GM19468 (cell line): Measurements from ENCODE around the gene CACNA1D.
"Not testable (repeated sequence)": the region's sequence is repeated elsewhere in the genome, so short reads cannot be mapped to it uniquely, and the experiment has no call there.

Source experiments
- ATAC-seq: cut with Tn5 transposase; IDR thresholded peaks from one replicate; pipeline ENCODE4 v1.9.1; 2021; ENCODE audit warnings: mild to moderate bottlenecking, moderate library complexity, moderate number of reproducible peaks; ENCODE audit not compliant: unreplicated experiment; ENCODE audit errors: extremely low read depth

Gene CACNA1D

DNA sequence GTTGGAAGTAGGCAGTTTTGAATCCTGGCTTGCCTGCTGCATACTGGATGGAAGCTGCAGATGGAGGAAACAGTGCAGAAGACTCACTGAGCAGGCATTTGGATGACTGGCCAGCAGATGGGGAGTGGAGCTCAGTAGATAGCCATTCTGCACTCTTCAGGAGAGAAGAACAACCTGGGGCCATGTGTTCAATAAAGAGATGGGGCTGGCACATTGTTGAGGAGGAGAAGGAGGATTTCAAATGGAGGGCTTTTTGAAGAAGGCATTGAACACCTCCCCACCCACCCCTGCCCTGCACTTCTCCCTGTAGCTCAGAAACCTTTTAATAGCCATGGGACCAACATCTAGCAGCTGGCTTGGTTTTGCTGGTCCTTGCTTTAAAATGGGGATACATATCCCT lies 109.8 kb downstream of the CACNA1D start:
- ATAC-seq = no peak

DNA sequence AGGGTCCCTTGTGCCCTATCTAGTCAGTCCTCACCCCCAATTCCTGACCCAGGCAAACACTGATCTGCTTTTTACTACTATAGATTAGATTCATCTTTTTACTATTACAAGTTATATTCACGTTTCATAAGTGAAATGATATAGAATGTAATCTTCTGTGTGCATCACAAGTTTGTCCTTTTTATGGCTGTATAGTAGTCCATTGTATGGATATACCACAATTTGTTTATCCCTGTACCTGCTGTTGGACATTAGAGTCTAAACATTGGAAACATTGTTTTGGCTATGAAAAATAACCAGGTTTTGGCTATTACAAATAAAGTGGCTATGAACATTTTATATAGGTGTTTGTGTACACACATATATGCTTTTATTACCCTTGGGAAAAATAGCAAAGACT lies 112.4 kb downstream of the CACNA1D start:
- no peak for ATAC-seq

DNA sequence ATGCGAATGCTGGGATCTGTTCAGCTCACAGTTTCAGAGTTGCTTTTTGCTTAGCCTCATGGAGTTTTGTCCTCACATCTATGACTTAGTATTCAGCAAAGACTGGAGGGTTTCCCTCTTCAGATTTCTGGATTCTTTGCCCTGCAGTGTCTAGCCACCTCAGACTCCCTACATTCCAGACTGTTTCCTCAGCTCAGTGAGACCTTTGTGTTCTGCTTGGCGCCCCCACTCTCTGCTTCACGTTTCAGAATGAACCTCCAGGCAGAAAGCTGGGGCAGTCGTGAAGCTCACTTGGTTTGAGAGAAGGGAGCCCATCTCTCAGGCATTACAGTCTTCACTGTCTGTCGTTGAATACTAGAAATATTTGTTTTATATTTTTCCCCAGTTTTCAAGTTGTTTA lies 118.1 kb downstream of the CACNA1D start:
- no peak for ATAC-seq

DNA sequence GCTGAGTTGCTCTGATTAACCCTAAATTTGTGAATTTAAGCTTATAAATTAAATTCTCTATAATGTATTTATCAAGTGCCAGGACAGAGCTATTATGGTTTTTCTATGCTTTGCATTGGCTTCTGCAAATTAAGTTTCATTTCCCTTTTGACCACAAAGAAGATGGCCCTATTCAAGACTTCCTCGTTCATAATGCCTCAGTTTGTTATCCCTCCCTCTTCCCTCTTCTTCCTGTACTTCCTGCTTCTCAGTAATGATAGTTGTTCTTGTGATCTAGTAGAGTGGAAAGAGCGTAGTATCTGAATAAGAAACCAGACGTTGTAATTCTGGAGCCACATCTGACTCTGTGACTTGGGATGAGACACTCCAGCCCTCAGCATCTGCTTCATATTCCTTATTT lies 118.7 kb downstream of the CACNA1D start:
- no peak for ATAC-seq

DNA sequence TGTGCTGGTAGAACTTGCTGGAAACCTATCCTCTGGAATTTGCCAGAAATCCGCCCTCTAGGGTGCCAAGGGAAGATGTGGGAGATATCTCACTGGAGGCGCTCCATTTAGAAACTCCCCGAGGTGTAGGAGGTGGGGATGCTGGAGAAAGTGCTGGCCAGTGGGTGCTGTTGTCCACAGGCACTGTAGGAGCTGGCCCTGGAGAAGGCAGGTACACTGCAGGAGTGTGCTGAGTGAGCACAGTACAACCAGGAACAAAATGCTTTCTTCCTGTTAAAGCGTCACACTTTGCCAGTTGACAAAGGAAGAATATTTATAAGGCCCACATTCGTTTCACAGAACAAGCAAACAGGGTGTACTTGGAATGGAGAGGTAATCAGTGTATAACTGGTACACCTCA lies 119.9 kb downstream of the CACNA1D start:
- no peak for ATAC-seq

DNA sequence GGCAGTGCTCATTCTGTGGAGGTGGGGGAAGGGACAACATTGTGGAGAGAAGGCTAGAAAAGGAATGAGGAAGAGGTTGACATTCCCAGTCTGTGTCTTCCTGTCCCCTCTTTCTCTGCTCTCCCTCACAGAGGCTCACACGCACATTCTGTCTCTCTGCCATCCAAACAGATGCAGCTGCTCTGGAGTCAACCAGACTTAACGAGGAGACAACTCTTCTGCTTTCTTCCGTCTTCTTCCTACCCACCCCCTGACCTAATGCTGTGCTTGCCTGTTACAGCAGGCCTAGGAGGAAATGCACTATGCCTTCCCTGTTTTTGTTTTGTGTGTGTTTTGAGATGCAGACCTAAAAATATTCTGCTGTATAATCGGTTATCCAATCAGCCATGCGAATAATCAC lies 121.9 kb downstream of the CACNA1D start:
- ATAC-seq = no peak

DNA sequence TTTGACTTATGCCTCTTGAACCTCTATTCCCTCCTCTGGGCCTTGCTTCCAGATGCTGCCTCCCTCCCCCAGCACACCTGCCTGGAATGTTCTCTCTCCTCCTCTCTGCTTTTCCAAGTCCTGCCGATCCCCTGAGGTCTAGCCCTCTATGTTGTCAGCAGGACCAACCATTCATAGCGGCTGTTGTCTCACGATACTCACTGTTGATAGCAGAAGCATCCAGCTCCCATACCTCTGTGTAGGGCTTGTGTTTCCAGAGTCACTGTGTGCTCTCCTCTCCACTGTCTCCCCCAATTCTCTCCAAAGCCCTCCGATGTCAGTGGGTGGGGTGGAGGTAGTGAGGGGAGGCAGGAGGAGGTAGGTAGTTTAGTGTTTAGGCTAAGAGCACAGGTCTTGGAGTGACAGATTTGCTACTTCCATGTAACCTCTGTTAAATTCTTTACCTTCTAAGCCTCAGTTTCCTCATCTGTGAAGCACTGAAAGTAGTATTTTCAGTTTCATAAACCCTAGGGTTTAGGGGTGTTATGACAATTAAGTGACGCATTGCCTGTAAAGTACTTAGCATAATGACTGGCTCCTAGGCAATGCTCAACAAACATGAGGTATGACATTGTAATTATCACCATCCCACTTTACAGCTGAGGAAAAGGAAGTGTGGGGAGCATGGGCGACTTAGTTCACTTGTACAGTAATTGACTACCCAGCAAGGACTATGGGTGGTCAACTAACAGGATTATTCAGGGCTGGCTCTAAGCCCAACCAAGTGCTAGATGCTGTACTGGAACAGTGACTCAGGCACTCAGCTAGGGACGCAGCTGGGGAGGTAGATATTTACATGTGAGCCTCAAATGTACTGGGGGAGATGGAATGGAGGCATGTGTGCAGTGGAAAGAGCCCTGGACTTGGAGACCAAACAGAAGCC lies 122.8 kb downstream of the CACNA1D start:
- ATAC-seq = no peak

DNA sequence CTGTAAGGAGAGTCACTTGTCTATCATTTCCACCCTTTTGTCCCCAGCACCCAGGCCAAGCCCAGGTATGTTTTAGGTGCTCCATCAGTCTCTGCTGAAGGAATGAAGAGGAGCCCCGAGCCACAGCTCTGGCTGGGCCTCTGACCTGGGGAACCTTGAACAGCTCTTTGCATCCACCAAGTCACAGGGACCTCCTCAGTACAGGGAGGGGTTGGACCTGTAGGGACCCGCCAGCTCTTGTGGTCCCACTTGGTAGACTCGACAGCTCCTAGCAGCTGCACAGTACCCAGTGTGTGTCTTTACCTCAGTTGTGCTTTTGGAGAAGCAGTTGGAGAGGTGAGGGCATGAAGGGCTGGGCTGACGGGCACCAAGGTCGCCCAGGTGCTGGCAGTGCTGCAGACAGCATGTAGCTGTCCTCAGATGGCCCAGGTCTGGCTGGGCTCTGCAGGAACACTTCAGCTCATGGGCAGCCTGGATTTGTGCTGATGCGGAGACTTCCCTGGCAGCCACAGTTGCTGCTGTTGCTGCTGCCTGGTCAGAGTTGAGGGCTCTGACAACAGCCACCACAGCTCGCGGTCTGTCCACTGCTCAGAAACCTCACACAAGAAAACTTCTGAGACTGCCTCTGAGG lies 123.6 kb downstream of the CACNA1D start:
- no peak for ATAC-seq

DNA sequence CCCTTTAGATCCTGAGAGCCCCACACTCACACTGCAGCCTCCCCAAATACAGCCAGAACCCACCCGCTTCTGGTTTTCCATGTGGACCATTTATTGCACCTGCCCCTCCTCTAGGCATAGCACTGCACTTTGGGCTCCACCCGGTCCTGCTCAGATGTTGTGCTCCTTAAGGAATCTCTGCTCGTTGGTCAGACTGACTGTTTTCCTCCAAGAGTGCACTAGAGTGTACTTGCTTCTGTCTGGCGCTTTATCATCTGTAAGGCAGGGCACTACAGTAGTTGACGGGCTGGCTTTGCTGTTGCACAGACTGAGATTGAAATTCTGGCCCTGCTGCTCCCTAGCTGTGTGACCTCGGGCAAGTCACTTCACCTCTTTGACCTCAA lies 124.1 kb downstream of the CACNA1D start:
- ATAC-seq = no peak

DNA sequence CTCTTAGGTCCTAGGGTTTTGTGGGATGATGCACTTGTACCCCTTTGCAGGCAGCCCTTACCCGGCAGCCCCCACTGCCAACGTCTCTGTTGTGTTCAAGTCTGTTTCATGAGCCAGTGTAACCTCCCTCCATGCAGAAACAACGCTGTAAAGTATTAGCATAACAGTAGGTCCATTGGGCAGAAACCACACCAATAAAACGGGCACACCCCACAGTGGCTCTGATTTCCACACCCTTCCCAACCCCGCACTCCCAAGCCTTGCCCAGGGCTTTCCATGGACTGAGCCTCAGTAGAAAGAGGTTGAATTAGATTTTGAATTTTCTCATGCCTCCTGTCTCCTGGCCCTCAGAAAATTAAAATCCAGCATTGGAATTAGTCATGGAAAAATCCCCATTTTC lies 124.5 kb downstream of the CACNA1D start:
- no peak for ATAC-seq

DNA sequence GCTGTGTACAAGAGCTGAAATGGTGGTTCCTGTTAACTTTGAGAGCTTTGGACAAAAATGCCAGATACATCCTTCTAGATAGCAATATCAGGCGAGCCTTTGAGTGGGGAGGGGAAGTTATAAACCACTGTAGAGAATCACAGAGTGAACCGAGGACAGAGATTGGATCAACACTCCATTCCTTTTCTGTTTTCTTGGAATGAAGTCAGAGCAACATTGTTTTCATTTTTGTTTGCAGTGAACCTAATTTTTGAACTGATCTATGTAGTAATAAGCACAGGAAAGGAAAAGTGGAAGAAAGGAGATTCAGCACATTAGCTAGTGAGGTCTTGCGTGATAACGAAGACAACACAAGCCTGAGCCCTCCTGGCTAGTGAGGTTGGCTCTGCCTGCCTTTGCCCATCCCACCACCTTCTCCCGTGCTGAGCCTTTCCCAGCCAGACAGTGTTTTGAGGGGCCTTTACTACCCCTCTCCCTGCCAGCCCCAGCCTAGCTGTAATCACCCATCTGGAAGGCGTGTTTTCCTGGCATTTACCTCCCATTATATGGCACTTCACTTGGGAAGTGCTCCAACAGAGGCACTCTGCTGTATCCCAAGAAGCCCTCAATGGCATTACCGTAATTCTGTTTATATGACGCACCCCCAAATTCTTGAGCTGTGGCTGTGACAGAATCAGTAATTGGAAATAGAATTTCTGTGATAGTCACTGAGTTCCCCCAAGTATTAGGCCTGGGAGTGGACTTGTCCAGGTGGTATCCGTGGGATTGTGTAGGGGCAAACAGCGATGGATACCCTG lies 129.8 kb downstream of the CACNA1D start:
- ATAC-seq = no peak

DNA sequence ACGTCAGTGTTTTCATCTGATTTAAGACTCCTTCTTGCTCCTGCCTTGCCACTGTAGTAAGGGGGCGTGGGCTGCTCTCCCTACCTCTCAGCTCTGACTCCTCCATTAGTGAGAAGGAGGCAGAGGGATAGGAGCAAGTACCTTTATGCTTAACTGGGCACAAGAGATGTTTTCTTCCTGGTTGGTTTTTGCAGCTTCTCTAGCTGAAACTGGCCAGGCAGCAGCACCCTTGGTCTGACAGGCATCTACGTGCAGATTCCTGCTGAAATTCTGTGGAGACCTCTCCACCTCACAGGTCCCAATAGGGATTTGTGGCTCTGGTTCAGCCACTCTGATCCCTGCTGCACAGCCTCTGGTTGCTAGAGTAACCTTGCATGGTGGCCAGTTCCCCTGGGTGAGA lies 132.5 kb downstream of the CACNA1D start:
- ATAC-seq = no peak

DNA sequence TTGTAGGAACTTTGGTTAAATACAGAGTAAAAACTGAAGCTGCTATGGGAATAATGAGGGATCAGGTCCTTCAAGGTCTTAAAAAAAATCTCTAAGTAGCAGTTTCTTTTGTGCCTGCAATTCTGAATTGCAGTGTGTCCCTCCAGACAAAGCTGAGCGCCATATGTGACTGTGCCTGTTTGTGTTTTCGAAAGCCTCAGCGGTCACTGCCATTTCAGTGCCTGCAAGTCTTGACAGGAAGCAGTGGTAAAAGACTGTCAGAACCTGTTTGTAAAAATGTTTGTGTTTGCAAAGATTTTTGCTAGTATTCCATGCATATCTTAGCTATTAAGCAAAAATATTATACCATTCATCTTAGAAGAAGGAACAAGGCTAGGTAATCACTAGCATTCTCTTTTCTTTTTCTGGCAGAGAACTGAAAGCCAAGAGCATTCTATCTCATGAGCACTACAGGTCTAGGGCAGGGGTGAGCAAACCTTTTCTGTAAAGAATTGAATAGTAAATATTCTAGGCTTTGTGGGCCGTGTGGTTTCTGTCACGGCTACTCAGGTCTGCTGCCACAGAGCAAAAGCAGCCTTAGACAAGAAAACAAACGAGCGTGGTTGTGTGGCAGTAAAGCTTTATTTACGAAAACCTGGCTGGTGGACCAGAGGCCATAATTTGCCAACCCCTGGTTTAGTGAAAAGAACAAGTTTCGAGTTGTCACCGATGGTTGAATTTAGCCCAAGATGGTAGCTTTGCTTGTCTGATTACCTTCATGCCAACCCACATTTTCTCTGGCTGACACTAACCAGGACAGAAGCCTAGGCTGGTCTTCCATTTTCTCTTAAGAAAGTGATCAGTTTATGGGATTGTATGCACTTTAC lies 134.4 kb downstream of the CACNA1D start:
- ATAC-seq = no peak

DNA sequence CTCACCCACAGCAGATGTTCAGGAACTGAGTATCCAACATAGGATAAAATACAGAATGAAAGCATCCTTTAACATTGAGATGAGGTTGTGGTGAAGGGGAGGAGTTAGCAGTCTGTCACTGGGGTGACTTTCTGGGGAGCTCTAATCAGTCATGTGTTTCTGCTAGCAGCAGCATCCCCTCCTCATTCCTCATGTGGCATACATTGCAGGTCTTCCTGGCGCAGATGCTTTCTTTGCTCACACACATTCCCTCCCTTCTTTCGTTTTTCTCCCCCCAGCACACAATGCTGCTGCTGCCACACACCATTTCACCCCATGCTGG lies 135.0 kb downstream of the CACNA1D start:
- no peak for ATAC-seq

DNA sequence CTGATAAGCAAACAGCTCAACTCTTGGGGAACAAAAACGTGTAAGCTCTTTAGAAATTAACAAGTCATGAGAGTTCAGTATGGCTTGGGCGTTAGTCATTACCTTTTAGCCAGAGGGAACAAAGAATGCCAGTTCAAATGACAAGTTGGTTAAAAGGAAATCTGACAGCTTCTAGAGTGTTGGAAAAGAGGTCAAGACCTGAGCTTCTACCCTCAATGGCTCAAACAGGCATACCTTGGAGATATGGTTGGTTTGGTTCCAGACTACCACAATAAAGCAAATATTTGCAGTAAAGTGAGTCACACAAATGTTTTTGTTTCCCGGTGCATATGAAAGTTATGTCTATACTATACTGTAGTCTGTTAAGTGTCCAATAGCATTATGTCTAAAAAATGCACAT lies 136.1 kb downstream of the CACNA1D start:
- ATAC-seq = no peak

DNA sequence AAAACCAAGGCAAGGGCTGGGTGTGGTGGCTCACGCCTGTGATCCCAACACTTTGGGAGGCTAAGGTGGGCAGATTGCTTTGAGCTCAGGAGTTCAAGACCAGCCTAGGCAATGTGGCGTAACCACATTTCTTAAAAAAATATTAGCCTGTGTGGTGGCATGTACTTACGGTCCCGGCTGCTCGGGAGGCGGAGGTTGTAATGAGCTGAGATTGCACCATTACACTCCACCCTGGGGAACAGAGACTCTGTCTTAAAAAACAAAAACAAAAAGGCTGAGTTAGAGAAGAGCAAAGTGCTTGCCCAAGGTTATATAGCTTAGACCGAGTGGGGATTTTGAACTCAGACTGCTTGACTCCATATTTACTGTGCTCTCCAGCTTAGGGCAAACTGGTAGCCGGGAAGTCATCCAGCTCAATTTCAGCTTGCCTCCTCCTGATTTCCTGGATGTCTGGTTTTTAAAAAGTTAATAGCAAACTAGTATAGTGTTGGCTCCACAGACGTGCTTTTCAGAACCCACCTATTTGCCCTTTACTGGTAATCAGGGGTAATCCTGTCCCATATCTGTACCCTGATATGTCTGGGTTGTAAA lies 138.9 kb downstream of the CACNA1D start:
- no peak for ATAC-seq

DNA sequence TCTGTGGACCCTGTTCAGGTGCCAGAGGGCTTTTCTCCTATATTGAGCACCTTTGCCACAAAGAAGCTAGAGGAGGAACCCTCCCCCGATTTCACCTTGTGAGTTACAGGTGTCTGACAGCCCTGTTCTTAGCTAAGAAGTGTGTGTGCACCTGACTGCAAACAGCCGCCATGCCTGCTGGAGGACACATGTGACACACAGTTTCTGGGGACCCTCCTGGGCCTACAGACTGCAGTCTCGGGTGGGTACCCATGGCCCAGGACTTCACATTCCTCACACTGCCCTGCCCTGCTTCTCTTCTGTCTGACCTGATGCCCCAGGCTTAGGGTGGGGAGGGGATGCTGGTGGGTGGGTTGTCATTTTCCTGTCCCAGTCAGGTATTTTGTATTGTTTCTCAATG lies 140.6 kb downstream of the CACNA1D start:
- no peak for ATAC-seq

DNA sequence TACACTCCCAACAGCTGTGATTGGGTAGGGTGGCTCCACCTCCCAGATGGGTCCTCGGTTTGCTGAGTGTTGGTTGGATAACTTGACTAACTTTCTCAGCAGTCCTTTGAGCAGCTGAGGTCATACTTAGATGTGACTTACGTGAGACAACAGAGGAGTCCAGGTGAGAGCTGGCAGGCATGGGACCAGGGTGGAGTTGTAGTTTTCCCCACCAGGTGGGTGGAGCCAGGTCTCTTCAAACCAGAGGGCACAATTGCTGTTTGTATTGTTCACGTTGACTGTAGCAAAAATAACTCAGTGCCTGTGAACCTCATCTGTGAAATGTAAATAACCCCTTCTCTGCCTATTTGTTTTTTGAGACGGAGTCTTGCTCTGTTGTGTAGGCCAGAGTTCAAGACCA lies 144.4 kb downstream of the CACNA1D start:
- not testable (repeated sequence) for ATAC-seq

DNA sequence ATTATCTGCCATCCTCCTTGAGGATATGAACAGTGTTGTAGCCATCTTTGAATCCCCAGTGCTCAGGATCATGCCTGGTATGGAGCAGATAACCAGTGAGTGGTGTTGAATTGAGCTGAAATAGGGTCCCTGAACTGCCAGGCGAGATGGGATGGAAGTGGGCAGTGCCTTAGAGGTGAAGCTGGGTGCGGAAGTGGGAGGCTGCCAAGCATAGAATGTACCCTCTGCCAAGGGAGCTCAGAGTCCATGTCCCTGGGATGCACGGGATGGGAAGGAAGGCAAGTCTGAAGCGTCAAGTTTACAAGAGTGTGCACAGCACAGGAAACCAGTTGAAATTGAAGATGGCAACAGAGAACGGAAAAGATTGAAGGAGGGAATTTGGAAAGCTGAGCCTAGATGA lies 147.0 kb downstream of the CACNA1D start:
- no peak for ATAC-seq

DNA sequence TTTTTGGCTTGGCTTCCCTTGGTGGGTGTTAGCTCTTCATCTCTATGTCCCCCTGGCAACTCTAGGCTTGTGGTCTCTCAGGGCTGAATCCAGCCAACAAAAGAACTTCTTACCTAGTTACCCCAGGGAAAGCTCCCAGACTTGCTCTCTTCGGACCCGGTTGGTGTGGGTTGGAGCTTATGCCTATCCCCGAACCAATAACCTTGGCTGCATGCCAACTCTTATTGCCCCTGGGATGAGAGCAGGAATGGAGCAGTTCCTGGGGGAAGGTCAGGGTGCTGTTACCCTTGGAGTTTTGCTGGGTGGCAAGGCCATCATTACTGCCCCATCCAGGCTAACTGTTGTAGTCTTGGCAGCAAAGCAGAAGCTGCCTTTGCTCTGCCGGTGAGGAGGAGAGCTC lies 147.8 kb downstream of the CACNA1D start:
- no peak for ATAC-seq
